HG03378 (cell line): ENCODE data around the gene CD83.
"Not testable (repeated sequence)": the region's sequence is repeated elsewhere in the genome, so short reads cannot be mapped to it uniquely, and the experiment has no call there.

Experiments
- ATAC-seq: cut with Tn5 transposase; IDR thresholded peaks from one replicate; pipeline ENCODE4 v1.9.1; 2021; ENCODE audit warnings: mild to moderate bottlenecking, moderate library complexity; ENCODE audit not compliant: unreplicated experiment

CD83 gene

DNA sequence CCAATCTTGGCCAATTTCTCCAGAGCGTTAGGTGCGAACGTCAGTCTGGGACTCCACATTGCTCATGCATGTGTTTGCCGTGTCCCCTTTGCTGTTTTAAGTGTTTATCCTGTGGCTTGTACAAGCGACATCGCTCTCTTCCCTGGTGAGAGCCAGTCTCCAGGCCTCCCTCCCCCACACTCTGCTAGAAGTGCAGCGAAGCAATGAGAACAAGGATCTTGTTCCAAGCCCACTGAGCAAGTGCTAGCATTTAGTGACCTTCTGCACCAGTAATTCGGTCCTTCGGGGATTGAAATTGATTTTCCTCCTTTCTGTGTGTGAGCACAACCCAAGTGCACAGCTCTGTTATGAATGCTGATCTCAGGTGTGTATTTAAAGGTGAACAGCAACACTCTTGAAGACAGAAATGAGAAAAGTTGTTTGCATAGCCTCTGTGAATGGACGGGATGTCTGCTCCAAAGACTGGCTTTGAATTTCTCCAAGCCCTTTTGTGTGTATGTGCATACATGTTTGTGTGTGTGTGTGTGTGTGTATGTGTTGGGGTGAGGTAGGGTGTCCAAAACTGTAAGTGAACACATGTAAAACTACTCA, 29.0 kb downstream of the CD83 start:
- no peak for ATAC-seq

DNA sequence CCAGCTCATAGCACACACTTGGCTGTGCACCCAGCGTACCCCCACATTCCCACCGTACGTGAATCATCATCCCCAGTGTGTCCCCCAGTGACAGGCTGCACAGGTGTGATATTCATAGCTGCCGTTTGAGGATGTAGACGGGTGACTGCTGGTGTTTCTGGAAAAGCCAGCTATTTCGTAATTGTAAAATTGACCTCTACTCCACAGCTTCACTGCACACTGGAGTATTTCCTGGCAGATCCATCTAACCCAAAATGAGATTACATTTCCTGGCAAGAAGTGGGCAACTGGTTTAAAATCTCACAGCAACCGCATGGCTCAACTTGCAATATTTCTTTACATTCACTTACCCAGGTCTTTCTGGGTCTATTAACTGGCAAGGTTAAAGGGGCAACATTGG, 30.3 kb downstream of the CD83 start:
- no peak for ATAC-seq

DNA sequence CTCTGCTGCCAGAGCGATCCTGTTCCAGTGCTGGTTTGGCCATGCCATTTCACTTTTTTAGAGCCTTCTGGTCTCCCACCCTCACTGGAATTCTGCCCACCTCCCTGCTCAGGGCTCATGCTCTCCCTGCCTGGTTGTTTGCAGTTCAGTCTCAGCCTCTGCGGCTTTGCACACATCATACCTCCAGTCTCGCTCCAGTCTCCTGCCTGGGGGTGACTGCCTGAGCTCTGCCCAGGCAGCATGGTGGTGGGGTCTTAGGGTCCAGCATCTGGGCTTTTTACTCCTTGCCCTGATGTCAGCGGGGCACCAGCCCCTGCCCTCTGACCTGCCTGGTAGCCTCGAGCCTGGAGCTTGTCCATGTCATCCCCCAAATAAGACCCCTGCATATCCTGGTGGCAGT, 30.9 kb downstream of the CD83 start:
- no peak for ATAC-seq

DNA sequence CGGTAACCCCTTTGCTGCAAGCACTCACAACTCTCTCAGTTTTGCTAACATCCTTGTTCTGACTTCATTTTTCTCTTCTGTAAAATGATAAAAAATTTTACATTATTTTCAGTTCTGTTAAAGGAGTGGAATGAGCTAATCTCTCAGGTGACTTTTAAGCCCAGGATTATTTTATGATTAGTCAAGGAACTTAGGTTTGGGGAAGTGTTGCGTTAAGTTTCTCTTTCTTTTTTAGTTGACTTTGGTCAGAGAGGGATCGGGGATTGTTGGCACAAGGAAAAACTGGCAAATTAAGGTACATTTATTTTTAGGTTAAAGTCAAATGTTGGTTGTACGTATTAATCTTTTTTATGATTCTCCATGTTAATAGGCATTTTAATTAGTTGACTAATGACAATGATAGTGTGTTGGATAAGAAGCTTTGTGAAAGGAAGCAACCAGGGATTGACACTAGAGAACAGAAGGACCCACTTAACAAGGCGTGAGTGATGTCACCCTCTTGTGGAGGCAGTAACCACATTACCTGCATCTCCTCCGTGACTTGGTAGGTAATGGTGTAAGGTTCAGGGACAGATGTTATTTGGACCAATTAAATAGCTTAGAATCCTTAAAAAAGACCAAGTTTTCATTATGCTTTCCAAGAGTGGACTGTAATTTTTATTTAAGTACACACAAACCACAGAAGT, 31.6 kb downstream of the CD83 start:
- no peak for ATAC-seq

DNA sequence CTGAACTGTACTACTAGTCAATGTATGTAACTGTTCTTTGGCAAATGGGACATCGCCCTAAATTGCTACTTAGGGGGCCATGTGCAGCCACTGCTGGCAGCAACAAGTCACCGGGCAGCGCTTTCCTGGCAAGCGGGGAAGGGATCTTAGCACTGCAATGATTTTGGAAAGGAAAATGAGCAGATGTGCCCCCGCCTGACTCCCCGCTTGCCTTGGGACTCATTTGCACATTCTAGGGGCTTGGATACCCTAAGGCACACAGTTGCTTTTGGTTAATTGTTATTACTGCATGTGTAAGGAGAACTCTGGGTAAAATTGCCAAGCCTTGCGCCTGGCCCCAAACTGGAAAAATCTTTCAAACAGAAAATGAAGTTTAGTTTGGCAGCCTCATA, 32.2 kb downstream of the CD83 start:
- ATAC-seq: no peak

- ATAC-seq: not testable (repeated sequence)
Observed at GRCh38 chr6:14151300-14151699, 33.7 kb downstream of the CD83 start.

- ATAC-seq: no peak
Observed at GRCh38 chr6:14151773-14152172, 34.2 kb downstream of the CD83 start.

DNA sequence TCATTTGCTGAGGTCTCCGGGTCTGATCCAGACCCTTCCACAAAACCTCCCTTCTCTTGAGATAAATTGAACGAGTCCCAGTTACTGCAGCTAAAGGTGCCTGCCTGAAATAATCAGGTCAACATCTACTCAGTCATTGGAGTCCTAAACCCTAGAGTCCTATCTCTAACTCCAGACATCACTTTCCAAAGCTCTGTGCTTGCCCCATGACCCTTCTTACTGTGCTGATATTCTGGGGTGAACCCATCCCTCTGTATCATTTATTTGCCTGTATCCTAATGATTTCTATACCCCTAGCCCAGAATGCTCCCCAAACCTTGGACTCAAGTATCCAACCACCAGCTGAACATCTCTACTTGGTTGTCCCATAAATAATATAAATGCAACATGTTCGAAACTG, 35.7 kb downstream of the CD83 start:
- ATAC-seq: no peak

- ATAC-seq: no peak
Observed at GRCh38 chr6:14159090-14159489, 41.5 kb downstream of the CD83 start.

DNA sequence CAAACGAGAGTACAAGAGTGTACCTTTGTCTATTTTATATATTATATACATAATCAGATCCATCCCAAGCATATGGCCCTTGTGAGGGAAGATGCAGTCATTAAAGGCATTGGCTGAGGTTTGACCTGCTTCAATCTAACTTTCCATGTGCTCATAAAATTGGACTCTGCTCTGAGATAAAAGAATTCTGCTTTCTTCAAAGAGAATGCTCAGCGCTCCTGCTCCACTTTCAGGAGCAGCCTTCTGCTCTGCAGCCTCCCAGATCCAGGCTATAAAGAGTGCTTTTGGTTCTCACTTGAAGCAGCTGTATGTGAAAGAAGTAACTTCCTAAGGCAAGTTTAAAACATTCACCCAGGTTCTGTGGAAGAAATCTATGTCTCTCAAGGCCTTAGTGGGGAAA, 45.3 kb downstream of the CD83 start:
- no peak for ATAC-seq

DNA sequence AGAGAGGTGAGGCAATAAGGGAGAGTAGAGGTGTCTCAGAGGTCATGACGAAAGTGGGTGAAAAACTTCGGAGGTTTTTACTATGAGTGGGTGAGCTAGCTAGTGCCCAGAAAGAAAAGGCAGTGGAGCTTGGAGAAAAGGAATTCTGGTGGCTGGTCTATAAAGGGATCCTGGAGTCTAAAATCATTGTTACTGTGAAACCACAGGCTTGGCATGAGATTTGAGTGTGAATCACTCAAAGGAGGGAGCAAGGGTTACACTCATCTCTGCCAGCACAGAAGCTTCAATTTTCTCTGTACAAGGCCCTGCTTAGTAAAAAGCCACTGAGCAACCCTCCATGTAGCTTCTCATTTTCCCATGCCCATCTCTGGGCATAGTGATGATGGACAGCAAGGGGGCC, 47.5 kb downstream of the CD83 start:
- no peak for ATAC-seq

GRCh38 chr6:14166839-14167238, 49.3 kb downstream of the CD83 start:
- no peak for ATAC-seq

- no peak for ATAC-seq
Observed at GRCh38 chr6:14170128-14170527, 52.6 kb downstream of the CD83 start.

GRCh38 chr6:14172562-14172961, 55.0 kb downstream of the CD83 start:
- ATAC-seq: no peak

DNA sequence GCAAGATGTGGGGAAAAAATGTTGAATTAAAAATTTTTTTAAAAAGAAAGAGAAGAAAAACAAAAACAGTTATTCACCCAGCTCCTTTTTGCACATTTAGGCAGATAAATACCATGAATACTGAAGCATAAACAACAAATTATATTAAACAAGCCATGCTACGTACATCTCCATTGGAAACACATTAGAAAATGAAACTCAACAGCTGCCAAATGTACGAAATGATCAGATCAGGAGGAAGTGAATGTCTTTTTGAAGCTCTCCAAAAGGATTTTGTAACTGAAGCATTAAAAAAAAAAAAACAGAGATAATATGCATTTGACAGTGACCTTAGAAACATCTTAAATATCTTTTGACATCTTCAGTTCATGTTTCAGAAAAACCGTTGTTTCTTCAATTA, 56.7 kb downstream of the CD83 start:
- no peak for ATAC-seq

DNA sequence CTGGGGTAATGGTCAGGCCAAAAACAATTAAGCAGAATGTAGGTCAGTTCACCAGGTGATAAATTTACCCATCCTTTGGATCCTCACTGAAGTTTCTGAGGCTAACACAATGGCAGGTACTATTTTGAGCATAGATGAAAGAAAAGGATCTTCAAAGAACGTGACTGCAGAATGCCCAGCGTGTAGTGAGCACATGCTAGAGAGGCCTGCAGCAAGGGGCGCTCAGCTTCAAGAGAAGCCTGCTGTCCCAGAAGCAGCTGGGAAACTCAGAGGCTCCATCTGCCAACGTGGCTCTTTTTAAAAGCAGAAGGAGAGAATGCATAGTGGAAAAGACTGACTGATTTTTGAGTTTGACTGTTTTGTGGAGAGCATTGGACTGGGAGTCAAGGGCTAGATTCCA, 57.4 kb downstream of the CD83 start:
- ATAC-seq: no peak

GRCh38 chr6:14176429-14176828, 58.9 kb downstream of the CD83 start:
- no peak for ATAC-seq

DNA sequence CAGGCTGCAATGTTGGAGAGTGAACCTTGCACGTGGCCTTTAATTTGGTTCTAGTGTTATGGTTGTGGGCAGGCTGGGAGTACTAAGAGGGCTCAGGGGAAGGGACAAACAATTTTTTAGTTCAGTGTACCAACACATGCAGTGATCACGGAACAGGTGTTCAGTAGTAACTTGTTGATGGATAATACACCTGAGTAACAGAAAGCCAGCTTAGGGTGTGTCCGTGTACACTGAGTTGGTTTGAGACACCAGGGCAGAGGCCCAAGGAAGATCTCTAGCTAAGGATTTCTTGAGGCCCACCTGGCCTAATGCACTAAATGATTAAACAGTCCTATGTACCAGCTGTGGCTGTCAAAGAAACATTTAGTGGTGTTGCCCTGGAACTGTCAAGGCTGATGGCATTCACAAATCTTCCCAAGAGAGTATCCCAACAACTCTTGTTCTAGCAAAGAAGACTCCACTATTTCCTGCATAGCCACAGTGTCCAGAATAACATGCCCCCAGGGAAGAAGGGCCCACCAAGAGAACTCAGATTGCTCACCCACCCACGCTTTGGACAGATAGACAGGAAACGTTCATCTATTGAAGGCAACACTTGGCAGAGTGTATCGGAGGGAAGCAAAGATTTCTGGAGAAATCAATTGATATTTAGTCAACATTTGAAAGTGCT, 60.0 kb downstream of the CD83 start:
- ATAC-seq: no peak

- no peak for ATAC-seq
Observed at GRCh38 chr6:14178083-14178445, 60.5 kb downstream of the CD83 start.

DNA sequence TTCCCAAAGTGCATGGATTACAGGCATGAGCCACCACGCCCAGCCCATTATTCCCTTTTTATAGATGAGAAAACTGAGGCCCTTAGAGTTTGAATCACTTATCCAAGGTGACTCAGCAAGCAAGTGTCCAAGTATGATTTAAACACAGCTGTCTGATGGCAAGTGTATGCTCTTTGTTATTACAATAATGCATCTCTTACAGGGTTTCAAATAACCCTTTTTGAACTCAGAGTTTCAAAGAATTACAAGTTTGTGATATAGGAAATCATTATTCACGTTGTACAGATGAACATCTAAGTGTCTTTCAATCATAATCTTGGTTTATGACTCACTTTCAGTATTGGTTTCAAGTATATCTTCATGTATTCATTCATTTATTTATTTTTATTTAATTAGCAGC, 63.0 kb downstream of the CD83 start:
- ATAC-seq: no peak

- ATAC-seq: no peak
Observed at GRCh38 chr6:14182916-14183315, 65.3 kb downstream of the CD83 start.
